Keratinocyte (primary cell): ENCODE measurements around the gene RFX6. TPM values are rescaled to one million over a fixed set of nuclear protein-coding genes. Genes with fewer than 3 reads are reported as not detected.

ENCODE experiments used
- DNase-seq: peaks from one replicate; pipeline ENCODE4 v3.0.0-alpha.2; 2011; ENCODE audit warnings: low read depth, missing footprints, low spot score
- FAIRE-seq: peaks from 2 replicates; lab custom pipeline; 2011; peaks lifted over from hg19 to GRCh38; lab: Jason Lieb, UNC
- H2AFZ ChIP-seq: 2 replicates; pipeline ENCODE4 v1.6.0; 2012; ENCODE audit warnings: low read length, control low read depth, inconsistent platforms; ENCODE audit not compliant: control insufficient read depth
- H3K27ac ChIP-seq: 2 replicates; pipeline ENCODE4 v1.5.1; 2011; ENCODE audit warnings: low read length; ENCODE audit not compliant: control insufficient read depth, insufficient read depth
- H3K27me3 ChIP-seq: 3 replicates; pipeline ENCODE4 v1.6.0; 2011; ENCODE audit warnings: low read length; ENCODE audit not compliant: control insufficient read depth, insufficient read depth; ENCODE audit errors: extremely low read depth
- H3K36me3 ChIP-seq, 2 experiments: 2 replicates in 1 of 2; 3 replicates in 1 of 2; pipeline ENCODE4 v1.5.1; 2011; ENCODE audit warnings: low read length in 2 of 2, mild to moderate bottlenecking in 1 of 2; ENCODE audit not compliant: control insufficient read depth in 2 of 2, insufficient read depth in 2 of 2; ENCODE audit errors: extremely low read depth in 1 of 2
- H3K4me1 ChIP-seq: 3 replicates; pipeline ENCODE4 v1.5.1; 2011; ENCODE audit warnings: low read length; ENCODE audit not compliant: control insufficient read depth, insufficient read depth; ENCODE audit errors: extremely low read depth
- H3K4me2 ChIP-seq: 3 replicates; pipeline ENCODE4 v1.6.0; 2011; ENCODE audit warnings: low read depth, low read length; ENCODE audit not compliant: control insufficient read depth, insufficient read depth; ENCODE audit errors: extremely low read depth
- H3K4me3 ChIP-seq, 3 experiments: fragments of 200-600 bp in 1 of 3; sonication (generic) in 1 of 3; 2 replicates in 2 of 3; 3 replicates in 1 of 3; pipeline ENCODE4 v1.5.1; 2011 to 2016; ENCODE audit warnings: low read length in 3 of 3, mild to moderate bottlenecking in 3 of 3, control low read depth in 2 of 3, inconsistent platforms in 1 of 3, low read depth in 1 of 3, mixed read lengths in 1 of 3, mixed run types in 1 of 3, moderate library complexity in 1 of 3; ENCODE audit not compliant: control insufficient read depth in 2 of 3, insufficient read depth in 2 of 3; ENCODE audit errors: extremely low read depth in 1 of 3
- H3K79me2 ChIP-seq: 2 replicates; pipeline ENCODE4 v1.6.0; 2012; ENCODE audit warnings: low read length; ENCODE audit not compliant: control insufficient read depth, insufficient read depth
- H3K9ac ChIP-seq: 3 replicates; pipeline ENCODE4 v1.6.0; 2011; ENCODE audit warnings: low read length; ENCODE audit not compliant: control insufficient read depth, insufficient read depth; ENCODE audit errors: extremely low read depth
- H3K9me1 ChIP-seq: 3 replicates; pipeline ENCODE4 v1.6.0; 2011; ENCODE audit warnings: low read length; ENCODE audit not compliant: control insufficient read depth, insufficient read depth; ENCODE audit errors: extremely low read depth
- H3K9me3 ChIP-seq: 2 replicates; pipeline ENCODE4 v1.5.1; 2012; ENCODE audit warnings: low read depth, low read length; ENCODE audit not compliant: control insufficient read depth
- H4K20me1 ChIP-seq: 3 replicates; pipeline ENCODE4 v1.6.0; 2011; ENCODE audit warnings: low read length; ENCODE audit not compliant: control insufficient read depth, insufficient read depth; ENCODE audit errors: extremely low read depth
- CTCF ChIP-seq, 3 experiments: IDR thresholded peaks in 1 of 3; conservative IDR thresholded peaks in 1 of 3; optimal IDR thresholded peaks in 1 of 3; 2 replicates in 2 of 3; 3 replicates in 1 of 3; pipeline versions ENCODE3 to v1.5.1; 2011; ENCODE audit warnings: low read length in 3 of 3, mild to moderate bottlenecking in 3 of 3, moderate library complexity in 2 of 3, control low read depth in 1 of 3, inconsistent platforms in 1 of 3; ENCODE audit not compliant: insufficient read depth in 2 of 3; ENCODE audit errors: extremely low read depth in 1 of 3
- EZH2 ChIP-seq: IDR thresholded peaks from one replicate; pipeline ENCODE4 v1.6.1; 2012; ENCODE audit warnings: inconsistent platforms, mild to moderate bottlenecking, low read length, moderate library complexity
- dilution Hi-C: fragments of 300-500 bp; cut with MboI; formaldehyde crosslinking; loops from one replicate; pipeline ENCODE4 v1.7.0; 2020; ENCODE audit warnings: low sequenced_read_pairs; ENCODE audit not compliant: extremely low pct_ligation_motif_present
- polyA plus RNA-seq, 5 experiments: library from polyadenylated mRNA; depleted of rRNA in 3 of 5; stranded (reverse) in 3 of 5; stranded (forward) in 1 of 5; unstranded in 1 of 5; fragments of >200 nt; gene quantifications; 1 replicate in 1 of 5; 2 replicates in 3 of 5; 3 replicates in 1 of 5; pipeline versions ENCODE4 v1.2.1 to v1.2.3, GENCODE V29; 2011 to 2012; ENCODE audit warnings: missing spikeins in 2 of 5, low read depth in 1 of 5, low replicate concordance in 1 of 5

The RFX6 gene
- polyA plus RNA-seq, 1 donor (not counting 4 experiments of a cell fraction or from before 2014, with no cell fraction given) = not detected

DNA sequence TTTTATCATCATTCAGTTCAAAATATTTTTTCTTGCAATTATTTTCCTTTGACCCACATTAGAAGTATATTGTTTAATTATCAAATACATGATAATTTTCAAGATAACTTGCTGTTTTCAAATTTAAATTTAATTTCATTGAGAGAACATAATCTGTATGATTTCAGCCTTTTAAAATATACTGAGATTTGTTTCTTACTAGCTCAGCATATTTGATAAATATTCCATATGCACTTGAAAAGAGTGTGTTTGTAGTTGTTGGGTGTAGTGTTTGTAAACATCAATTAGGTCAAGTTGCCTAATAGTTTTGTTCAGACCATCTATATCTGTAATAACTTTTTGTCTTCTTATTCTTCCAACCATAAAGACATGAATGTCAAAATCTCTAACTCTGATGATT, 19.0 kb upstream of the RFX6 start:
- dilution Hi-C loops = no loop called here

GRCh38 chr6:116859264-116859663, 17.8 kb upstream of the RFX6 start:
- H2AFZ ChIP-seq = no peak overlapping the region
- TF ChIP-seq EZH2 (no peak), CTCF (optimal IDR thresholded peaks at IDR 0.05 in 1 of 3, IDR thresholded peaks at IDR 0.05 in 1 of 3, conservative IDR thresholded peaks at IDR 0.05 in 1 of 3; ENCODE audit: extremely low read depth in 1 of 3, insufficient read depth in 2 of 3, low read length in 3 of 3) (no peak)
- FAIRE-seq = no peak

More for the DNA sequence above, 19.0 kb upstream of the RFX6 start:
- Histone ChIP-seq H4K20me1 (no peaks in the 10 kb centered on the region), H3K9me3 (no peaks in the 10 kb centered on the region), H3K27me3 (no peaks in the 10 kb centered on the region), H3K4me1 (no peaks in the 10 kb centered on the region), H3K9ac (no peak overlapping the region), H3K36me3 (no peaks in the 10 kb centered on the region), H3K79me2 (no peaks in the 10 kb centered on the region), H3K9me1 (no peaks in the 10 kb centered on the region), H3K27ac (no peak overlapping the region), H2AFZ (no peak overlapping the region), H3K4me3 (no peak overlapping the region), H3K4me2 (no peak overlapping the region)
- DNase-seq (no peak), FAIRE-seq (no peak)
- no peak for TF ChIP-seq CTCF (optimal IDR thresholded peaks at IDR 0.05 in 1 of 3, IDR thresholded peaks at IDR 0.05 in 1 of 3, conservative IDR thresholded peaks at IDR 0.05 in 1 of 3; ENCODE audit: extremely low read depth in 1 of 3, insufficient read depth in 2 of 3, low read length in 3 of 3)
- TF ChIP-seq EZH2 = no peak

More at GRCh38 chr6:116859264-116859663, 17.8 kb upstream of the RFX6 start:
- no peaks in the 10 kb centered on the region for H3K36me3 ChIP-seq
- no peak overlapping the region for H3K4me2 ChIP-seq
- H3K4me3 ChIP-seq = no peak overlapping the region
- H4K20me1 ChIP-seq = no peaks in the 10 kb centered on the region
- H3K9me3 ChIP-seq = no peaks in the 10 kb centered on the region
- dilution Hi-C loops = no loop called here
- no peaks in the 10 kb centered on the region for H3K9me1 ChIP-seq
- H3K79me2 ChIP-seq = no peaks in the 10 kb centered on the region
- H3K9ac ChIP-seq = no peak overlapping the region
- no peaks in the 10 kb centered on the region for H3K27me3 ChIP-seq
- H3K27ac ChIP-seq = no peak overlapping the region
- no peak for DNase-seq
- H3K4me1 ChIP-seq = no peaks in the 10 kb centered on the region
